Fibroblast of the aortic adventitia (primary cell): ENCODE data around the gene GLCCI1. TPM values are rescaled to one million over a fixed set of nuclear protein-coding genes. Genes with fewer than 3 reads are reported as not detected.

Experiments
- DNase-seq: peaks from one replicate; pipeline ENCODE4 v3.0.0-alpha.2; 2010; ENCODE audit warnings: low read depth
- H3K4me3 ChIP-seq: 2 replicates; pipeline ENCODE4 v1.5.1; 2011; ENCODE audit warnings: low read depth, mild to moderate bottlenecking, control low read depth, low read length, moderate library complexity
- total RNA-seq: library from RNA; depleted of rRNA; stranded (reverse); fragments of >200 nt; gene quantifications from 2 replicates; pipeline ENCODE4 v1.2.3, GENCODE V29; 2012; ENCODE audit warnings: low replicate concordance
- TF ChIP-seq, protein P1 (sequence below): IDR thresholded peaks from 2 replicates; pipeline ENCODE4 v1.5.1; 2011; ENCODE audit warnings: mild to moderate bottlenecking, low read length, control low read depth, inconsistent platforms; ENCODE audit not compliant: insufficient read depth

The GLCCI1 gene
- total RNA-seq, 1 donor = 11.7 TPM

DNA sequence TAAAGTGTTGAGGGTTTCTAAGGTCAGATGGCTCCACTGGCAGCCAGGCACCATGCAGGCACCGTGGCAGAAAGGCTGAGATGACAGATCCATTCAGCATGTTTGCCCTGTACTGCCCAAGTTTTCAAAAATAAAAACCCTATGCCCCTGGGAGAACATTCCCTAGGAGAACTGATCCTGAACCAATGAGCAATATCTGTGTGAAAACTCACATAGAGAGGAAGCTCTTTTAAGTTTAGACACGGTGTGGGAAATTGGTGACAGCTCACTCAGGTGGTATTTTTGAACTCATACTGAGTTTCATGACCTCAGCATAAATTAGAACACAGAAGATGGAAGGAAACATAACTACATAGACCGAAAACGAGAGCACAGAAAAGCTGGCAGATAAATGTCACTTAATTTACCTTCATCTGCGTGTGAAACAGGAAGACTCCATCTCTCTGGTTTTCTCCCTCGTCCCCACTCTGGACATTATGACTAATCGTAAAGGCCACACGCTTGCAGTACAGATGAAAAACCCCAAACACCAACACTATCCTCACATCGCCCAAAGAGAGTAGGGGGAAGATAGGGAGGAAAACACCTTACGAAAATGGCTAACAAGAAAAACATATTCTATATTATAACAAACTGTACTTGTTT is 165.6 kb downstream of the GLCCI1 start:
- DNase-seq = no peak
- no peak overlapping the region for H3K4me3 ChIP-seq
- TF ChIP-seq, protein P1, sequence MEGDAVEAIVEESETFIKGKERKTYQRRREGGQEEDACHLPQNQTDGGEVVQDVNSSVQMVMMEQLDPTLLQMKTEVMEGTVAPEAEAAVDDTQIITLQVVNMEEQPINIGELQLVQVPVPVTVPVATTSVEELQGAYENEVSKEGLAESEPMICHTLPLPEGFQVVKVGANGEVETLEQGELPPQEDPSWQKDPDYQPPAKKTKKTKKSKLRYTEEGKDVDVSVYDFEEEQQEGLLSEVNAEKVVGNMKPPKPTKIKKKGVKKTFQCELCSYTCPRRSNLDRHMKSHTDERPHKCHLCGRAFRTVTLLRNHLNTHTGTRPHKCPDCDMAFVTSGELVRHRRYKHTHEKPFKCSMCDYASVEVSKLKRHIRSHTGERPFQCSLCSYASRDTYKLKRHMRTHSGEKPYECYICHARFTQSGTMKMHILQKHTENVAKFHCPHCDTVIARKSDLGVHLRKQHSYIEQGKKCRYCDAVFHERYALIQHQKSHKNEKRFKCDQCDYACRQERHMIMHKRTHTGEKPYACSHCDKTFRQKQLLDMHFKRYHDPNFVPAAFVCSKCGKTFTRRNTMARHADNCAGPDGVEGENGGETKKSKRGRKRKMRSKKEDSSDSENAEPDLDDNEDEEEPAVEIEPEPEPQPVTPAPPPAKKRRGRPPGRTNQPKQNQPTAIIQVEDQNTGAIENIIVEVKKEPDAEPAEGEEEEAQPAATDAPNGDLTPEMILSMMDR = no peak

GRCh38 chr7:8135417-8135816 is 166.8 kb downstream of the GLCCI1 start:
- DNase-seq = no peak
- TF ChIP-seq, protein P1 = no peak
- H3K4me3 ChIP-seq = no peak overlapping the region

GRCh38 chr7:8136051-8136730 is 167.6 kb downstream of the GLCCI1 start:
- TF ChIP-seq, protein P1 = no peak
- H3K4me3 ChIP-seq = no peak overlapping the region
- no peak for DNase-seq
